ENCODE results near the gene XRCC1. TPM values are rescaled to one million over a fixed set of nuclear protein-coding genes. Genes with fewer than 3 reads are reported as not detected.
"Not testable (repeated sequence)": the region's sequence is repeated elsewhere in the genome, so short reads cannot be mapped to it uniquely, and the experiment has no call there.

The XRCC1 gene
- total RNA-seq, 2 experiments from 2014 or later: 29.4 to 32.4 TPM

DNA sequence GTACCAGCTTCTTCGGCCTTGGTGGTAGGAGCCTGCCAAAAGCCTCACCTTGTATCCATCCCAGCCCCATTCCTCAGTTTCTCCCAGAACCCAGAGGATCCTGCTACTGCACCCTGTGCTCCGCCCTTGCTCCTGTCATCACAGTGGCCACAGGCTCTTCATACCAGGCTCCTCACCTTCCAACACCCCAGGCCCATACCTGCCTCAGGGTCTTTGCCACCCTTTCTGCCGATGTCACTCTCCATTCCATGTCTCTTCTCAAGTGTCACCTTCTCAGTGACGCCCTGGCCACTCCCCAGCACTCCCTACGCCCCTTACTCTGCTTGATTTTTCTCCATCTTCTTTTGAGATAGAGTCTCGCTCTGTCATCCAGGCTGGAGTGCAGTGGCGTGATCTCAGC lies 34.5 kb upstream of the XRCC1 start:
- DNase-seq (no peak), ATAC-seq (no peak)
- ChIA-PET CTCF (no interaction called here), POLR2A (interaction anchor here (0.6 kb wide), 1 partner anchor 1561 kb away, joined by 3 read pairs; no protein-coding TSS in a partner anchor)
- Mint-ChIP-seq H3K4me3 (no peak overlapping the region), H3K27me3 (no peaks in the 10 kb centered on the region), H3K36me3 (ENCODE audit: low read depth) (peaks cover 8% of the 10 kb centered on the region), H3K9me3 (no peaks in the 10 kb centered on the region), H3K4me1 (ENCODE audit: low read depth) (peaks cover 14% of the 10 kb centered on the region), H3K27ac (no peak overlapping the region)
- TF ChIP-seq CTCF (IDR thresholded peaks at IDR 0.05): no peak
- intact Hi-C loops (cut with micrococcal nuclease): no loop called here

DNA sequence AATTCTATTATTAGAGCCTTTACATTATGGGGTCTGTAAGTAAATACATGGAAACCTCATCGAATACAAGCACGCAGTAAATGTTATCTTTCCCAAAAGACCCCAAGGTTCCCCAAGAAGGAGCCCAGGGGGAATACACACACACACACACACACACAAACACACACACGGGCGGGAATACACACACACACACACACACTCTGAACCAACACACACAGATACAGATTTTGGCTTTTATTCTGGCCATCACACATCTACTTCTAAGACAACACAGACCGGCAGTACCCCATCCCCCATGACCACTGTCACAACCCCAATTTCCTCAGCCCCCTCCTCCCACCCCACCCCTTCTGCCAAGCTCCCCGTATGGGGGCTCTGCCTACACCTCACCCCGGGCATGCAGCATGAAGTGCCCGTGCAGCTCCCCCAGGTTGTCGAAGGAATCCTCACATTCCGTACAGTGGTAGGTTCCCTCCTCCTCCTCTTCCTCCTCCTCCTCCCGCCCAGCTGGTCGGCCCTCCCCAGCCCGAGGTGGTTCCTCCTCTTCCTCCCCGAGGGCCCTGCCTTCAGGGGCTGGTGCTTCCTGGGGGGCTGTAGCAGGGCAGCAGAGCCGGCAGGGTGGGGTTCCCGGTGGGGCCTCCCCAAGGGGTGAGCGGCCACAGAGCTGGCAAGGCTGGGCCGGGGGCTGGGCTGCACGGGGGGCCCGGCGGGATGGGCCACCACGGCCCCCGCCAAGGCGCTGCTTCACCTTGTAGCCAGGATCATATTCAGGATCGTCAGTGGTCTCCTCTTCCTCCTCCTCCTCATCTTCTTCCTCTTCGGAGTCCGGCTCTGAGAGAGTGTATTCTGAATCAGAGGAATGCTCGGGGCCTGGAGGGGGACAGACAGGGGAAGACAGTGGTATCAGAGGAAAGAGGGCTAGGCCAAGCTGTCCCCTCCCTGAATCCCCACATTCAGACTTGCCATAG lies 32.2 kb upstream of the XRCC1 start:
- Mint-ChIP-seq H3K27me3 (no peaks in the 10 kb centered on the region), H3K4me3 (peak overlapping the region; percentile 7), H3K27ac (peak overlapping the region; percentile 52), H3K4me1 (ENCODE audit: low read depth) (peaks cover 12% of the 10 kb centered on the region), H3K36me3 (ENCODE audit: low read depth) (peaks cover 6% of the 10 kb centered on the region), H3K9me3 (no peaks in the 10 kb centered on the region)
- CTCF ChIA-PET: interaction anchor here (1.6 to 1.8 kb wide), 2 partner anchors 11 to 13 kb away, joined by 4 to 6 read pairs; partner anchors contain the start of gene ZNF576
- TF ChIP-seq CTCF (IDR thresholded peaks at IDR 0.05): no peak
- POLR2A ChIA-PET: interaction anchor here (1.0 to 1.7 kb wide), 3 partner anchors 11 to 13 kb away, joined by 3 to 6 read pairs (median 4); partner anchors contain the start of genes IRGQ and ZNF576
- no peak for DNase-seq
- no peak for ATAC-seq
- intact Hi-C loops (cut with micrococcal nuclease): no loop called here

- peaks cover 6% of the 10 kb centered on the region for H3K36me3 Mint-ChIP-seq (ENCODE audit: low read depth)
- H3K27me3 Mint-ChIP-seq: no peaks in the 10 kb centered on the region
- no peak for TF ChIP-seq CTCF (IDR thresholded peaks at IDR 0.05)
- no peak overlapping the region for H3K4me3 Mint-ChIP-seq
- intact Hi-C loops (cut with micrococcal nuclease): no loop called here
- DNase-seq: no peak
- peaks cover 9% of the 10 kb centered on the region for H3K4me1 Mint-ChIP-seq (ENCODE audit: low read depth)
- no peaks in the 10 kb centered on the region for H3K9me3 Mint-ChIP-seq
- ChIA-PET CTCF (interaction anchor here (1.6 to 1.8 kb wide), 2 partner anchors 10 to 12 kb away, joined by 4 to 6 read pairs; partner anchors contain the start of gene ZNF576), POLR2A (interaction anchor here (1.7 kb wide), 1 partner anchor 11 kb away, joined by 6 read pairs; the partner anchor contains the start of genes IRGQ and ZNF576)
- no peak for ATAC-seq
- H3K27ac Mint-ChIP-seq: peak overlapping the region; percentile 52
Observed at GRCh38 chr19:43606569-43607229, 31.4 kb upstream of the XRCC1 start.

GRCh38 chr19:43605875-43606568 lies 30.7 kb upstream of the XRCC1 start:
- H3K4me1 Mint-ChIP-seq (ENCODE audit: low read depth): peaks cover 9% of the 10 kb centered on the region
- ChIA-PET CTCF (interaction anchor here (1.6 to 1.8 kb wide), 2 partner anchors 9 to 12 kb away, joined by 4 to 6 read pairs; partner anchors contain the start of gene ZNF576), POLR2A (interaction anchor here (0.5 to 1.7 kb wide), 5 partner anchors 10 to 165 kb away, joined by 3 to 6 read pairs (median 3); partner anchors contain the start of genes IRGQ and ZNF576)
- ATAC-seq (no peak), DNase-seq (no peak)
- TF ChIP-seq CTCF (IDR thresholded peaks at IDR 0.05): no peak
- H3K36me3 Mint-ChIP-seq (ENCODE audit: low read depth): peaks cover 5% of the 10 kb centered on the region
- no peaks in the 10 kb centered on the region for H3K27me3 Mint-ChIP-seq
- no peak overlapping the region for H3K4me3 Mint-ChIP-seq
- H3K27ac Mint-ChIP-seq: no peak overlapping the region
- intact Hi-C loops (cut with micrococcal nuclease): no loop called here
- no peaks in the 10 kb centered on the region for H3K9me3 Mint-ChIP-seq

DNA sequence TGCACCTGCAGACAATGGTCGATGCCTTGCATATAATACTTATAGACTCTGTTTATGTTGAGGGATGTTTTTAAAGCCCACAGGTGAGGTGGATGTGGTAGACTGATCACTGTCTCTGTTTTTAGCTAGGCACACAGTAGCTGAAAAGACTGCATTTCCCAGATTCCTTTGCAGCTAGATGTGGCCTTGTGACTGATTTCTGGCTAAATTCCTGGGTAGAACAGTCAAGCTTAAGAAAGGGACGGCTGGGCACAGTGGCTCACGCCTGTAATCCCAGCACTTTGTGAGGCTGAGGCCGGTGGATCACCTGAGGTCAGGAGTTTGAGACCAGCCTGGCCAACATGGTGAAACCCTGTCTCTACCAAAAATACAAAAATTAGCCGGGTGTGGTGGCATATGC lies 25.0 kb upstream of the XRCC1 start:
- H3K4me3 Mint-ChIP-seq; H3K36me3 Mint-ChIP-seq (ENCODE audit: low read depth); H3K9me3 Mint-ChIP-seq; ATAC-seq; H3K27me3 Mint-ChIP-seq; H3K27ac Mint-ChIP-seq; DNase-seq; intact Hi-C loops (cut with micrococcal nuclease): not testable (repeated sequence)
- peaks cover 18% of the 10 kb centered on the region for H3K4me1 Mint-ChIP-seq (ENCODE audit: low read depth)
- POLR2A ChIA-PET: interaction anchor here (1.0 to 1.5 kb wide), 3 partner anchors 12 to 25 kb away, joined by 3 read pairs; partner anchors contain the start of genes PINLYP, SRRM5 and XRCC1
- CTCF ChIA-PET: interaction anchor here (1.9 kb wide), 1 partner anchor 45 kb away, joined by 9 read pairs; no protein-coding TSS in a partner anchor

All from activated CD8-positive, alpha-beta T cell treated with anti-CD3 and anti-CD28 coated beads for 36 hours (primary cell).